HepG2 (cell line): Measurements from ENCODE around the gene DLG5. TPM values are rescaled to one million over a fixed set of nuclear protein-coding genes. Genes with fewer than 3 reads are reported as not detected.

Experiments
- KDM1A ChIP-seq: IDR thresholded peaks from 2 replicates; pipeline ENCODE4 v1.6.1; 2016; ENCODE audit warnings: missing compliant biosample characterization
- KDM5B ChIP-seq: sonication (generic); formaldehyde crosslinking; IDR thresholded peaks from 2 replicates; pipeline ENCODE4 v1.4.0; 2020; ENCODE audit warnings: missing genetic modification reagents, mild to moderate bottlenecking, borderline replicate concordance
- SALL1 ChIP-seq: sonication (generic); formaldehyde crosslinking; IDR thresholded peaks from 2 replicates; pipeline ENCODE4 v1.8.0; 2022; ENCODE audit warnings: mild to moderate bottlenecking, missing genetic modification reagents
- SMAD9 ChIP-seq: sonication (generic); formaldehyde crosslinking; IDR thresholded peaks from 2 replicates; pipeline ENCODE4 v1.5.1; 2020; ENCODE audit warnings: mild to moderate bottlenecking, missing genetic modification reagents
- TCF12 ChIP-seq, 2 experiments: fragments of 450-650 bp in 1 of 2; sonication (generic) in 1 of 2; formaldehyde crosslinking in 1 of 2; IDR thresholded peaks; 2 replicates each; pipeline versions ENCODE4 v1.6.1 to v1.8.0; 2017 to 2022; ENCODE audit warnings: antibody characterized with exemption in 1 of 2, mild to moderate bottlenecking in 1 of 2, missing genetic modification reagents in 1 of 2, moderate library complexity in 1 of 2
- polyA plus RNA-seq, 8 experiments: library from polyadenylated mRNA; depleted of rRNA in 3 of 8; stranded (reverse) in 7 of 8; unstranded in 1 of 8; fragments of >200 nt; fragmentation: Illumina TruSeq in 4 of 8; extraction: Trizol in 4 of 8; gene quantifications; 2 replicates each; pipeline versions ENCODE4 v1.2.1 to v1.2.3, GENCODE V29; 2011 to 2016; ENCODE audit warnings: low read depth in 4 of 8, missing spikeins in 1 of 8, mixed read lengths in 1 of 8; ENCODE audit not compliant: insufficient read depth in 1 of 8
- total RNA-seq, 5 experiments: library from RNA; depleted of rRNA; stranded (reverse); fragments of >200 nt; fragmentation: Illumina TruSeq; extraction: Trizol; gene quantifications; 2 replicates each; pipeline ENCODE4 v1.2.3, GENCODE V29; 2016; ENCODE audit warnings: low read depth in 1 of 5
- TF ChIP-seq, protein P1 (sequence below): sonication (generic); formaldehyde crosslinking; IDR thresholded peaks from 2 replicates; pipeline ENCODE4 v1.5.0; 2020; ENCODE audit warnings: missing genetic modification reagents
- TF ChIP-seq, protein P2 (sequence below): sonication (generic); formaldehyde crosslinking; IDR thresholded peaks from 2 replicates; pipeline ENCODE4 v1.8.0; 2022; ENCODE audit warnings: missing genetic modification reagents, mild to moderate bottlenecking, inconsistent platforms, borderline replicate concordance
- TF ChIP-seq, protein P3 (sequence below): IDR thresholded peaks from 2 replicates; pipeline ENCODE4 v1.6.1; 2016; ENCODE audit warnings: control low read depth
- TF ChIP-seq, protein P4 (sequence below), 2 experiments: fragments of 450-650 bp in 1 of 2; sonication (generic) in 1 of 2; formaldehyde crosslinking in 1 of 2; IDR thresholded peaks; 2 replicates each; pipeline versions ENCODE4 v1.6.1 to v1.8.0; 2016 to 2022; ENCODE audit warnings: antibody characterized with exemption in 1 of 2, mild to moderate bottlenecking in 1 of 2, missing genetic modification reagents in 1 of 2
- TF ChIP-seq, protein P5 (sequence below): sonication (generic); formaldehyde crosslinking; IDR thresholded peaks from 2 replicates; pipeline ENCODE4 v1.4.0; 2020; ENCODE audit warnings: missing genetic modification reagents

DLG5 gene
- total and polyA plus RNA-seq, 2 of the 13 experiments (the other 11 are each of a cell fraction or from before 2014, with no cell fraction given): 15.5 to 18.2 TPM

DNA sequence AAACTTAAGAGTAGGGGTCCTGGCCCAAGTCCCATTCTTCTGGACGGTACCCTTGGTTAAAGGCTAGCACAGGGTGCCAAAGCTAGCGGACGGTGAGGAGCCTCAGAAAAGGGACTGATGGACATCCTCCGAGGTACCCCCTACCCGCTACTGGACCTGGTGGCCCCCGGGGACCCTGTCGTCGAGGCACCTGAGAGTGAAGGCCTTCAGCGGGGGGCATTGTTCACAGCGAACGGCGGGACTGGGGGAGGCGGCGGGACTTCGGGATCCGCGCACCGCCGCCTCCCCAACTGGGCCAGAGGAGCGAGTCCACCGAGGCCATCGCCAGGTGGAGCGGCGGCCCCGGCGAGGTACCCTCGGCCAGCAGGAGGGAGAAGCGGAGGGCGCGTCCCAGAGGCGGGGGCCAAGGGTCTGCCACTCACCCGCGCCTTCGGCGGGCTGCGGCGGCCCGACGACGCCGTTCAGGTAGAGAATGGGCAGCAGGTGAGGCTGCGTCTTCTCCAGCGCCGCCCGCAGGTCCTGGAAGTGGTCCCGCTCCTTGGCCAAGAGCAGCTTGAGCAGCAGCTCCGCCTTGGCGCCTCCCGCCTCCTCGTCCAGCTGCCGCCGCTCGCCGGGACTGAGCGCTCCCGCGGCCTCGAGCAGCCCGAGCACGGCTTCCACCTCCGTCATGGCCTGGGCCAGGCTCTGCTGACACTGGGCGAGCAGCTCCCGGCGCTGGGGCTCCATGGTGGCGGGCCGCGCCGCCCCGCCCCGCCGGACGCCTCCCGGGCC, 575 bp downstream of the DLG5 start (continued):
- TF ChIP-seq, protein P1, sequence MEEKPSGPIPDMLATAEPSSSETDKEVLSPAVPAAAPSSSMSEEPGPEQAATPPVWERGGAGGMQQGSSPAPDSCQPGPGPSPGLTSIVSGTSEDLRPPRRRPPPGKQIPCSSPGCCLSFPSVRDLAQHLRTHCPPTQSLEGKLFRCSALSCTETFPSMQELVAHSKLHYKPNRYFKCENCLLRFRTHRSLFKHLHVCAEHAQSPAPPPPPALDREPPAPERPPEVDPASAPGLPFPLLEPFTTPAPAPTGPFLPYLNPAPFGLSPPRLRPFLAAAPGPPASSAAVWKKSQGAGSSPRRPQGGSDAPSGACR (CRISPR knock-in tag): 0 out of 2 replicates have a peak, but pooled peaks have one; percentile 42
- TF ChIP-seq SALL1 (CRISPR knock-in tag) (0 out of 2 replicates have a peak, but pooled peaks have one; percentile 5), TCF12 (IDR thresholded peaks at IDR 0.05) (no peak), TCF12 (CRISPR knock-in tag; IDR thresholded peaks at IDR 0.05) (0 out of 2 replicates have a peak, but pooled peaks have one; percentile 36), SMAD9 (CRISPR knock-in tag) (peak; percentile 63; the same call in 1 of the 2 replicates), KDM5B (peak; percentile 64; the same call in 1 of the 2 replicates), KDM1A (CRISPR knock-in tag) (no peak)
- TF ChIP-seq, protein P2, sequence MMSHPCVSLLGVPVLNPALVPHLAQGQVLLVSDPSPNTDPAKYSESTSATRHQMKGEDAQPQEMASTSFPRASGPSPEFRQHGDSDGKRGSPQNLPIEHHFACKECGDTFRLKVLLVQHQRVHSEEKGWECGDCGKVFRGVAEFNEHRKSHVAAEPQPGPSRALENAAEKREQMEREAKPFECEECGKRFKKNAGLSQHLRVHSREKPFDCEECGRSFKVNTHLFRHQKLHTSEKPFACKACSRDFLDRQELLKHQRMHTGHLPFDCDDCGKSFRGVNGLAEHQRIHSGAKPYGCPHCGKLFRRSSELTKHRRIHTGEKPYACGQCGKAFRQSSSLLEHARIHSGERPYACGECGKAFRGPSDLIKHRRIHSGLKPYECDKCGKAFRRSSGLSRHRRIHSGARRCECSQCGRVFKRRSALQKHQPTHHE: 0 out of 2 replicates have a peak, but pooled peaks have one; percentile 37
- TF ChIP-seq, protein P3, sequence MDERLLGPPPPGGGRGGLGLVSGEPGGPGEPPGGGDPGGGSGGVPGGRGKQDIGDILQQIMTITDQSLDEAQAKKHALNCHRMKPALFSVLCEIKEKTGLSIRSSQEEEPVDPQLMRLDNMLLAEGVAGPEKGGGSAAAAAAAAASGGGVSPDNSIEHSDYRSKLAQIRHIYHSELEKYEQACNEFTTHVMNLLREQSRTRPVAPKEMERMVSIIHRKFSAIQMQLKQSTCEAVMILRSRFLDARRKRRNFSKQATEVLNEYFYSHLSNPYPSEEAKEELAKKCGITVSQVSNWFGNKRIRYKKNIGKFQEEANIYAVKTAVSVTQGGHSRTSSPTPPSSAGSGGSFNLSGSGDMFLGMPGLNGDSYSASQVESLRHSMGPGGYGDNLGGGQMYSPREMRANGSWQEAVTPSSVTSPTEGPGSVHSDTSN (CRISPR knock-in tag): no peak
- TF ChIP-seq, protein P4, sequence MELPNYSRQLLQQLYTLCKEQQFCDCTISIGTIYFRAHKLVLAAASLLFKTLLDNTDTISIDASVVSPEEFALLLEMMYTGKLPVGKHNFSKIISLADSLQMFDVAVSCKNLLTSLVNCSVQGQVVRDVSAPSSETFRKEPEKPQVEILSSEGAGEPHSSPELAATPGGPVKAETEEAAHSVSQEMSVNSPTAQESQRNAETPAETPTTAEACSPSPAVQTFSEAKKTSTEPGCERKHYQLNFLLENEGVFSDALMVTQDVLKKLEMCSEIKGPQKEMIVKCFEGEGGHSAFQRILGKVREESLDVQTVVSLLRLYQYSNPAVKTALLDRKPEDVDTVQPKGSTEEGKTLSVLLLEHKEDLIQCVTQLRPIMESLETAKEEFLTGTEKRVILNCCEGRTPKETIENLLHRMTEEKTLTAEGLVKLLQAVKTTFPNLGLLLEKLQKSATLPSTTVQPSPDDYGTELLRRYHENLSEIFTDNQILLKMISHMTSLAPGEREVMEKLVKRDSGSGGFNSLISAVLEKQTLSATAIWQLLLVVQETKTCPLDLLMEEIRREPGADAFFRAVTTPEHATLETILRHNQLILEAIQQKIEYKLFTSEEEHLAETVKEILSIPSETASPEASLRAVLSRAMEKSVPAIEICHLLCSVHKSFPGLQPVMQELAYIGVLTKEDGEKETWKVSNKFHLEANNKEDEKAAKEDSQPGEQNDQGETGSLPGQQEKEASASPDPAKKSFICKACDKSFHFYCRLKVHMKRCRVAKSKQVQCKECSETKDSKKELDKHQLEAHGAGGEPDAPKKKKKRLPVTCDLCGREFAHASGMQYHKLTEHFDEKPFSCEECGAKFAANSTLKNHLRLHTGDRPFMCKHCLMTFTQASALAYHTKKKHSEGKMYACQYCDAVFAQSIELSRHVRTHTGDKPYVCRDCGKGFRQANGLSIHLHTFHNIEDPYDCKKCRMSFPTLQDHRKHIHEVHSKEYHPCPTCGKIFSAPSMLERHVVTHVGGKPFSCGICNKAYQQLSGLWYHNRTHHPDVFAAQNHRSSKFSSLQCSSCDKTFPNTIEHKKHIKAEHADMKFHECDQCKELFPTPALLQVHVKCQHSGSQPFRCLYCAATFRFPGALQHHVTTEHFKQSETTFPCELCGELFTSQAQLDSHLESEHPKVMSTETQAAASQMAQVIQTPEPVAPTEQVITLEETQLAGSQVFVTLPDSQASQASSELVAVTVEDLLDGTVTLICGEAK (IDR thresholded peaks at IDR 0.05): no peak
- TF ChIP-seq, protein P4 (CRISPR knock-in tag; IDR thresholded peaks at IDR 0.05): peak; percentile 44; the same call in 1 of the 2 replicates
- TF ChIP-seq, protein P5, sequence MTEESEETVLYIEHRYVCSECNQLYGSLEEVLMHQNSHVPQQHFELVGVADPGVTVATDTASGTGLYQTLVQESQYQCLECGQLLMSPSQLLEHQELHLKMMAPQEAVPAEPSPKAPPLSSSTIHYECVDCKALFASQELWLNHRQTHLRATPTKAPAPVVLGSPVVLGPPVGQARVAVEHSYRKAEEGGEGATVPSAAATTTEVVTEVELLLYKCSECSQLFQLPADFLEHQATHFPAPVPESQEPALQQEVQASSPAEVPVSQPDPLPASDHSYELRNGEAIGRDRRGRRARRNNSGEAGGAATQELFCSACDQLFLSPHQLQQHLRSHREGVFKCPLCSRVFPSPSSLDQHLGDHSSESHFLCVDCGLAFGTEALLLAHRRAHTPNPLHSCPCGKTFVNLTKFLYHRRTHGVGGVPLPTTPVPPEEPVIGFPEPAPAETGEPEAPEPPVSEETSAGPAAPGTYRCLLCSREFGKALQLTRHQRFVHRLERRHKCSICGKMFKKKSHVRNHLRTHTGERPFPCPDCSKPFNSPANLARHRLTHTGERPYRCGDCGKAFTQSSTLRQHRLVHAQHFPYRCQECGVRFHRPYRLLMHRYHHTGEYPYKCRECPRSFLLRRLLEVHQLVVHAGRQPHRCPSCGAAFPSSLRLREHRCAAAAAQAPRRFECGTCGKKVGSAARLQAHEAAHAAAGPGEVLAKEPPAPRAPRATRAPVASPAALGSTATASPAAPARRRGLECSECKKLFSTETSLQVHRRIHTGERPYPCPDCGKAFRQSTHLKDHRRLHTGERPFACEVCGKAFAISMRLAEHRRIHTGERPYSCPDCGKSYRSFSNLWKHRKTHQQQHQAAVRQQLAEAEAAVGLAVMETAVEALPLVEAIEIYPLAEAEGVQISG (CRISPR knock-in tag): peak; percentile 19; the same call in 1 of the 2 replicates
